NK-92 treated with Interleukin-12 subunit alpha and Interleukin-12 subunit beta, amount 100 ng/mL, for 24 hours (cell line): ENCODE results near the gene ADCY2.

Source experiments
- DNase-seq: peaks from one replicate; lab custom pipeline; 2025; lab: John Stamatoyannopoulos, UW

ADCY2 gene

DNA sequence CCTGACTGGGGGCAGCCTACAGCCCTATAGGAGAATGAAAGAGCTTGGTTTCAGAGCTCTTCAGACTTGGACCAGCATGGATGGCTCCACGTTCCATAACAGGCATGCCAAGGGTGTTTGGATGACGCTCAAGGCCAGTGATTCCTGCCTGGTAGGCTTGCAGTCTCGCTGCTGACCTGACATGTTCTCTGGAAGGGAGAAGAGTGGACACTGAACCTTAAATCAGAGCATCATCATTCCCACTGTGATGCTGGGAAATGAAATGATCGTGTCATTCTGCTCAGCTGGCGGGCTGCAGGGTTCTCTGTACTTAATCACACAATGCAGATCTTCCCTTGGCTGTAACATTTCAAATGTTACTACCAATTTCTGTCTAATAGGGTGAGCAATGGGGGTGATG lies 398.0 kb downstream of the ADCY2 start:
- no peak for DNase-seq

DNA sequence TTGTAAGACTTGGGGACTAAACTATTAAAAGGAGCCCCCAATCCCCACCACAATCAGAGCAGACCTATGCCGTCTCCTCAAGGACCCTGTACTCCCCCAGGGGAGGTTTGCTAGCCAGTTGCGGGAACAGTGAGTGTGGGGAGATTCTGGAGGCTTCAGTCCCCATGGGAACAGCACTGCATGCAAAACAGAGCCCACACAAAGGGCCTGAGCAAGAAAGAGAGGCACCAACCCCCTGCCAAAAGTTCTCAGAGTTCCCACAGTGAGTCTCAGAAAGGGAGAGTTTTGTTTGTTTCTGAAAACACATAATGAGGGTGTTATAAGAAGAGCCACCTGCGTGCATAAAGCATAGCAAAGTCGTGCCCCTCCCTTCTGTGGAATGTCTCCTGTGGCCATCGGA lies 398.4 kb downstream of the ADCY2 start:
- DNase-seq = no peak

DNA sequence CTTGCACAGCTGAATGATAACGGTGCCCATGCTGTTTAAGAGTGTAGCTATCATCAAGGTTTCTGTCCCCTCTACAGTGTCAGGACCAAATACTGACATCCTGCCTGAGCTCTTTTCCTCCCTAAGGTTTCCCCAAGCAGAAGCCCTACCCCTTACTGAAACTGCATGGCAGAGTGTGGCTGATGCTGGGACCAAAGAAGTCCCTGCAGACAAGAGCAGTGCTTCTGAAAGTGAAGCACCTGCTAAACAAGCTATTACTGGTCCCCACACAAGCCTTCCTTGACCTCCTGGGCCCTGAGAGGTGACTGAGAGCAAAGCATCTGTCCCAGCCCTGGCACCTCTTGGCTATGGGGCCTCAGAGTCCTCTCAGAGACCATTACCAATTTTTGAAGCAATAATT lies 398.9 kb downstream of the ADCY2 start:
- DNase-seq = no peak

DNA sequence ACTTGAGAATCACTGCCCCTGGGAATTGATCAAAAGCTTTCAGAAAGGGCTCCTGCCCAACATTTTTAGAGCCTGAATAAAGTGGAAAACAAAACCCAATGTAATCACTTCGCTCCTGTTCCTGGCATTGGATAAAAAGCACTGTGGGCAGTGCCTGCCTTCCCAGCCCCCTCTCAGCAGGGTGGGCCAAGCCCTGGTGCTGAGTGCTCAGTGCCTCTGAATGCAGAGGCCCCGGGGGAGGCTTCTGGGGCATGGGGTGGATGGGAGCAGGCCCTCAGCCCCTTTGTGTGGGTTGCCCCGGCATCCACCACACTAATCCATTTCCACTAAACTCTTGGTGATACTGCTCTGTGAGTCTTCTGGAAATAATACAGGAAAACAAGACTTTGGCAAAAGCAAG lies 399.4 kb downstream of the ADCY2 start:
- no peak for DNase-seq

DNA sequence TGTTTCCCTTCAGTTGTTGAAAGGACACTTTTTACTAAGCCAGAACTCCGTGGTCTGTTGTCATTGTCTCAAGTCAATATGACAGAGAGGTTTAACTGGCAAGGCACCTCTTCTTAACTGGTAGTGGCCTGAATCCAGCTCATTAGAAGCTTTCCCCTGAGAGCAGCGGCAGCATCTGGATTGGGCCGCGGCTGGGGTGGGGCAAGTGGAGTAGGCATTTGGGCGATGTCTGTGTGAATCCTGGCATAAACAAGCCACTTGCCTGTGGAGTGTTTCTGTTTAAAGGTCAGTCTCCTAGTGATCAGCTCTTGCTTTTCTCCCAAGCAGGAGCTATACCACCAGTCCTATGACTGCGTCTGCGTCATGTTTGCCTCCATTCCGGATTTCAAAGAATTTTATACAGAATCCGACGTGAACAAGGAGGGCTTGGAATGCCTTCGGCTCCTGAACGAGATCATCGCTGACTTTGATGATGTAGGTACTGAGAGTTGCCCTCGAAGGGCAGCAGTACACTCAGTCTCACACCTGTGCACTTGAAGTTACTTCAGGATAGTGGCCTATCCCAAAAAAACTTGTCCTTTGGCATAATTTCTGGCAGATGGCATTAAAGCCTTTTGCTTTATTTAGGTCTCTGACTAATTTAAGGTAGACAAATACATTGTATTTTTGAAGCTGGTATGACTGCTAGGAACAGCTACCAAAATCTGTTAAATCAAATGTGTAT lies 406.1 kb downstream of the ADCY2 start:
- no peak for DNase-seq

DNA sequence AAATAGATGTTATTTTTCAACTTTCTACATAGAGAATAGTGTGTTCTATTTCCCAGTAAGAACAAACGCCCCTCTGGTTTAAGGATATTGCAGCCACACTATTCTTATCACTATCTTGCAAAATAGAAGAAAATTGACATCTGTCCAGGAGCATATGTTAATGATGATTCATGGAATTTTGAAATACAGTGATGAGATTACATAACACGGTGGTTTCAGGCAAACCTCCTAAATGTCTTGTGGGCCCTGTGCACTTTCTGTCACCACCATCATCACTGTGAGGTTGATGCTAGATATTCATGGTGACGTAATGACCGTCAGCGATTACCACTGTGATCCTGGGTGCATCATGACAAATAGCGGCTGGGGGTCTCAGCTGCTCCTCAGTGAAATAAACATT lies 406.9 kb downstream of the ADCY2 start:
- no peak for DNase-seq

DNA sequence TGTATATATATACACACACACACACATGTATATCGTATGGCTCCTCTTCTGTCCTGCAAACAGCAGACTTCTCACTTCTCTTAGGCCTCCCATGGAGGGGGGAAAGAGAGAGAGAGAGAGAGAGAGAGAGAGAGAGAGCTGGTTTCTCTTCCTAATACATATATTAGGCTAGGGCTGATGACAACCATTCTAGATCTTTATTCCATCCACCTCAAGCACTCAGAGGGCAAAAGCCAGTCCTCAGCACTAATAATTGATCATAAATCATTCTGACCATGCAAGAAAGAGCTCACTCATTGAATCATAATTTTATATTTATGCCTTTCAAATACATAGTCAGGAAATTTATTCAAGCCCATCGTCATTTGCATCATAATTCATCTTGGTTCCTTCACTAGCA lies 408.0 kb downstream of the ADCY2 start:
- DNase-seq = no peak

DNA sequence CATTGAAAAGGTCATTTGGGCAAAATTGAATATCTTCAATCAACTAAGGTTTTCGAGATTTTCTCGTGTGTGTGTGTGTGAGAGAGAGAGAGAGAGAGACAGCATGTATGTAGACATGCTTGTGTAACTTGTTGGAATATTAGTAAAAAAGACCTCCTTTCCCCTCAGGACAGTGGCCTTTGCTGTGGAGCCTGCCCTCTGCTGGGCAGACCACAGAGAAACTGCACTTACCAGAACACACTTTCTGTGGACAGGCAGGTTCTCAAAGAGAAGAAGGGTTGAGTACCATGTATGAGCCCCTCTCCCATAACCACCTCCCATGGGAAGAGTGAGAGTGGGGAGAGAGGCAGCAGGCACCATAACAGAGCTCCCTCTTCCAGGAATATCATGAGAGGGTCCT lies 409.4 kb downstream of the ADCY2 start:
- no peak for DNase-seq

DNA sequence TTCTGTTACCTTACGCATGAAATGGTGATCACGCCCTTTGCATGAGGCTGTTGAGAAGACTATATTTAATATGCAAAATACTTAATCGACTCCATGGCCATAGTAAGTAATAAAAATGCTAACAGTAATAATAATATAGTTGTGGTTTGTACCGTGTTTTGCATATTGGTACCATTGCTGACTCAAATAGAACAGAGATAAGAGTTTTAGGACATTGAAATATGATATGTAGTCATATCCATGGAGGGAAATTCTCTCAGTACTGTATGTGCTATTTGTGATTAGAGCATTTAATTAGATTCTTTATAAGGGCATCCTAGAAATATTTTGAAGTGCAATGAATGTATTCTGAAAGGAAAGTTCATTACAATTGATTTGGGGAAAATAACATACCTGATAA lies 413.1 kb downstream of the ADCY2 start:
- no peak for DNase-seq

DNA sequence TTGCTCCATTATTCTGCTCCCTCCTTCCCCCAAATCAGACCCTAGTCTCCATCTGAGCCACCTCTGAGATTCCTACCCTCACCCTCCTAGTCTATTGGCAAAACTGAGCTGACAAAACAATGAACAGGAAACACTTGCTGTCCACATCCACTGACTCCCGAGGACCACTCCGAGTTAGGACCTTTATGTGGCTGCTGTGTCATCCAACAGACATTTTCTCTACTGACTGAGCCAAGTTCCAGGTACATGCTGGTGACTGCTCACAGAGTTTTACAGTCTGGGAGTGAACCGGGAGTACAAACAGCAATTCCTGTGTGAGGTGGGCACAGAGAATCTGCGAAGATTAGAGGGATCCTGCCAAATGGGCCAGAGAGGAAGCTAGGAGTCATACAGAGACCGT lies 415.8 kb downstream of the ADCY2 start:
- no peak for DNase-seq

DNA sequence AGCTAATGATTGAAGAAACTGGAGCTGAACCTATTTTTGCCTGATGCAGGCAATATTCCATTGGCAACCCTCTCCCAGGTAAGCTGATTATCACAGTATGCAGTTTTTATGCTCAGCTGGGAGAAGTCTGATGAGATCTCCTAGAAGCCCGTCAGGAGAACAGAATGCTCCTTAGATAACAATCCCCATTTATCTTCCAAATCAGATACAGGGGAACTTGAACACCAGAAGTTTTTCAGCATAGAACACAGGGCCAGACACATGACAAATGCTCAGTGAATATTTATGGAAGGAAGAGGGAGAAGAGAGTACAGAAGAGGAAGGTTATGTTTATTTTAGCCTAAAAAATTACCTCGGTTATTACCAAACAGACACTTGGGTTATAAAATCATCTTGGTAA lies 417.1 kb downstream of the ADCY2 start:
- no peak for DNase-seq

DNA sequence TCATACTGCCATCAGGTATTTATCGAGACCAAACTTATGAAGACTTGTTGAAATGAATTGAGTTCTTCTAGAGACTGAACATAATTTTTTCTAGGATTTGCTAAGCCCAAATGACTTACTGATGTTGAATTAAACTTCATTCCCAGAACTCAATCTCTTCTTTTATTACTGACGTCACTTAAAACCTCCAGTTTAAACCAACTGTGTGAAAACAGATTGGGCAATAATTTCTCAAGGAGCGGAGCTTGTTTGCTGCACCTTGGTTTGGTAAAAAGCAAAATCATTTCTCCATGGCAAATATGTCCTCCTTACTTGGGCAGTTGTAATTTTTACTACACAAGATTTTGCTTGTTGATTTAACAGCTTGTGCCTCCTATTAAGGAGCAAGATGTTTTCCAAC lies 417.6 kb downstream of the ADCY2 start:
- DNase-seq = no peak

DNA sequence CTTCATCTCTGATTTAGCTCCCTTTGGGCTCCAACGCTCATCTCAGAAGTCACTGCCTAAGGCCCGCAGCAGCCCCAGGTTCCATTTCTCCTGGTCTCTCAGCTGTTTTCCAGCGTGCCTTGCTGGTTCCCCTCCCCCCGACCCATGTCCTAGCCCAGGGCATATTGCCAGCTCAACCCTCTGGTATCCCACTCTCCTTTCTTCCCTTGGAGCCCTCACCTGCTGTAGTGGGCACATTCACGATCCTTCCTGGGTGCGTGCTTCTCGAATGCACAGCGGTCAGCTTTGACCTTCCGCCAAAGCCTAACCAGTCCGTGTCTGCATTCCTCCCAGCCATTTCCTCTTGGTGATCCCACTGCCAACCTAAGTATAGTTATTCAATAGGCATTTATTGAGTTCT lies 418.9 kb downstream of the ADCY2 start:
- DNase-seq = no peak

DNA sequence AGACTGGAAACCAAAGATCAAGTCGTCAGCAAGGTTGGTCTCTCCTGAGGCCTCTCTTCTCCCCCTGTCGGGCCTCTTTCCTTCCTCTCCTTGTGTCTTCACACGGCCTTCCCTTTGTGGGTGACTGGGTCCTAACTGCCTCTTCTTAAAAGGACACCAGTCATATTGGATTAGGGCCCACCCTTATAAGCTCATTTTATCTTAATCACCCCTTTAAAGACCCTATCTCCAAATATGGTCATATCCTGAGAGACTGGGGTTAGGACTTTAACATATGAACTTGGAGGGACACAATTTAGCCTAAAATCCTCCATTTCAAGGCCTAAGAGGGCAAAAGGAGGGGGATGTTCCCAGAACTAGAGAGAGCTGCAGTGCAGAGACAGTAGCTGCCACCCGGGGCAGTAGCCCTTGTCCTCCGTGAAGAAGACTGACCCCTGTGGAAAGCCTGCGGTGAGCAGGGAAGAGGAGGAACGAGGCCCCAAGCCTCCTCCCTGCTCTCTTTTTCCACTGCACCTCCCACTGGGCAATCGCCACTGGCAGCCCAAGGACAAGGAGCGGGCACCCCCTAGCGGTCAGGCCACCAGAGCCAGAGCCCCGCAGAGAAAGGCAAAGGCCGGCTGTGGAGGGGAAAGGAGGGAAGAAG lies 420.1 kb downstream of the ADCY2 start:
- DNase-seq = peak; percentile 31

DNA sequence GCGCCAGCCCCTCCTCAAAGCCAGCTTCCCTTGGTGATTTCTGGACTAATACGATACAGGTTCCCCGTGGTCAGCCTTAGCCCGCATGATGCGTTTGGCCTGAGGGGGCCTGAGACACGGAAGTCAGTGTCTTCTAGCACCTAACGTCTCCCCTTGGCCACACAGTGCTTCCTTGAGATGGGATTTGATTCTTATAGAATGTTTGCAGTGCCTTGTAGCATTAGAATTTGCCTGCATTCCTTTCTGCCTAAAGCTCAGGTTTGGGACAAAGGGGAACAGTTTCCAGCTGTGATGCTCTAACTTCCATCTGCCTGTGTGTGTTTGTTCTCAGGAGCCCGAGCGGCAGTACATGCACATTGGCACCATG lies 420.6 kb downstream of the ADCY2 start:
- DNase-seq = no peak

DNA sequence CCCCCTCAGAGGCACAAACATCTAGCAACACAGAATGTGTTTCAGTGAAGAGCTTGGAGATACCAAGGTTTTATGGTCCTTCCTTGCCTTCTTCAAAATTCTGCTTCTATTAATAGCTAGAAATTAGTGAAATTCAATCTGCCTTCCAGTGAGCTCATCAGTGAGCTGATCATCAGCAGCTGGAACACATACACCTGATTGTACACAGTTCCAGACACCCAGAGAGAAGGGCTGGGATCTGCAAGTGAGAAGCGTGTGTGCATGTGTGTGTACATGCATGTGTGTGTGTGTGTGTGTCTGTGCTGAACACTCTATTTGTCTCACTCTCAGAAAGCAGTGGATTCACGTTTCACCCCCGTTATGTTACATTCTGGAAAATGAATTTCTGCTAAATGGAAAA lies 426.5 kb downstream of the ADCY2 start:
- DNase-seq = no peak

DNA sequence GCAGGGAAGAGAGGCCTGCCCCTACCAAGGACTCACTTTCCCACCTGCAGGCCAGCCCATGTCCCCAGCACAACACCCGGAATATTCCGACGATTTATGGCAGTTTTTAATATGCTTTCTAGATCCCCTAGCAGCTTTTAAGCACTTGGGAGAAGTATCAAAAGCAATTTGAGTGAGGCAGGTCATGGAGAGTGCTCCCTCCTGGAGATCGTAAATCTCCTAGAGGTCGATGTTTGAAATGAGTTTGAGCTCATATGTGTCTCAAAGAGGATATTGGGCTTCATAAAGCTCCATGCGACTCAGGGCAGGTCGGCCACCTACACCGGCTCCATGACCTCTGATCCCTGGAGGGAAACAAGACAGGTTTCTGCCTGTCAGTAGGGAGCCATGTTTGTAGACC lies 427.7 kb downstream of the ADCY2 start:
- no peak for DNase-seq

DNA sequence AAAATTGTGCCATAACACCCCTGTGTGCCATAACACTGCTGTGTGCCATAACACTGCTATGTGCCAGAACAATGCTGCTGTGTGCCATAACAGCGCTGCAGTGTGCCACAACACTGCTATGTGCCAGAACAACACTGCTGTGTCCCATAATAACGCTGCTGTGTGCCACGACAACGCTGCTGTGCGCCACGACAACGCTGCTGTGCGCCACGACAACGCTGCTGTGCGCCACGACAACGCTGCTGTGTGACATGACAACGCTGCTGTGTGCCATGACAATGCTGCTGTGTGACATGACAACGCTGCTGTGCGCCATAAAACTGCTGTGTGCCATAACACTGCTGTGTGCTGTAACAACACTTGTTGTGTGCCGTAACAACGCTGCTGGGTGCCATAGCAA lies 429.1 kb downstream of the ADCY2 start:
- DNase-seq = no peak

DNA sequence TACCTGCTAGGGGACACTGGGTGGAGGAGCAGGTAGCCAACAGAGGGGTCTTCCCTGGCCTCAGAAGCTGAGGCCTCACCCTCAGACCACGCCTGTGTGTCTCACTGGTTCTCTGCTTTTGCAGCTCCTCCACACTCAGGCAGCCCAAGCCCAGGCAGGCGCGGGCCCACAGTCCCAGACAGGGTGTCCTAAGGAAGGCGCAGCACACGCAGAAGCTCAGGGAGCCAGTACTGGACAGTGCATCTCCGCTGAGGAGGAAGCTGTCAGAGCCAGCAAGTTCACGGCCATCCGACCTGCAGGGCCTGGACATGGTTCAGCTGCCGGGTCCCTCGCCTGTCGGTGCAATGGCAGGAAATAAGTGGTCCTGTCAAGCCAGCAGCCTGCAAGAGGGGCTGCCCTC lies 429.7 kb downstream of the ADCY2 start:
- DNase-seq = no peak

DNA sequence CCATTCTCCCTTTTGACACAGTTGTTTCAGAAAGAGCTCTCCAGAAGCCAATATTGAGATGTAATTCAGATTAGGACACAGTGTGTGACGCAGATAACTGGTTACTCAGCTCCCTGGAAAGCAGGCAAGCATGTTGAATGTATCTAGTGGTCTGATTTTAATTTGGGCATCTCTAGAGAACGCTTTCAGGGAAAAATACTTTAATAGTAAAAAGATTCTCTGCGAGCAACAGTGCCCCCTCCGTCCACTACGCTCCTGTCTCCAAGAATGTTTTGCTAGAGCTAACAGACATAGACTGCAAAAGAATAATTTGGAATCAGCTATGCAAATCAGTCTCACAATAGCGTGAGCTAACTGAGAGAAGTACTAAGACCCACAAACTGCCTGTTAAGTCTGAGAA lies 431.7 kb downstream of the ADCY2 start:
- DNase-seq = no peak

DNA sequence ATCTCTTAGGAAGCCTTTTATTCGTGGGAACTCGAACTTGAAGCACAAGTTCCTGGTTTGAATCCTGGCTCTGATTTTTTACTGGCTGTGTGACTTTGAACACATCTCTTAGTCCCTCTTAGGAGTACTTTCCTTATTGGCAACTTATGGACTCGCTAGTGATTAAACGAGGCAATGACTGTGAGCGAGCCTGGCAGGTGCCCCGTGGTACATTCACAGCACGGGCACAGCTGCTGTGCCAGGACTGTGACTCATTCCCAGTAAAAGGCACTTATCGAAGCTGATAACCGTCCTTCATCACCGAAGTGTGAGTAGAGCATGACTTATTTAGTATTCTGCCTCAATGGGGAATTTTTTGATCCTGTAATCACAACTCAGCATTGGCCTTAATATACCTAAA lies 432.3 kb downstream of the ADCY2 start:
- DNase-seq = no peak

DNA sequence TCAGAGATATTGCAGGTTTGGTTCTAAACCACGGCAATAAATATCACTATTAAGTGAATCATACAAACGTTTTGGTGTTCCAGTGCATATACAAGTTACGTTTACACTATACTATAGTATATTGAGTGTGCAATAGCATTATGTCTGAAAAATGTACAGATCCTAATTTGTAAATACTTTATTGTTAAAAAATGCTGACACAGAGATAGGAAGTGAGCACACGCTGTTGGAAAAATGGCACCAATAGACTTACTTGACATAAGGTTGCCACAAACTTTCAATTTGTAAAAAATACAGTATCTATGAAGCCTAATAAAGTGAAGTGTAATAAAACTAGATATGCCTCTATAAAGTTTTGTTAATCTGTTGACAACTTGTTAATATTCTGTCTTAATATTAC lies 439.0 kb downstream of the ADCY2 start:
- no peak for DNase-seq

DNA sequence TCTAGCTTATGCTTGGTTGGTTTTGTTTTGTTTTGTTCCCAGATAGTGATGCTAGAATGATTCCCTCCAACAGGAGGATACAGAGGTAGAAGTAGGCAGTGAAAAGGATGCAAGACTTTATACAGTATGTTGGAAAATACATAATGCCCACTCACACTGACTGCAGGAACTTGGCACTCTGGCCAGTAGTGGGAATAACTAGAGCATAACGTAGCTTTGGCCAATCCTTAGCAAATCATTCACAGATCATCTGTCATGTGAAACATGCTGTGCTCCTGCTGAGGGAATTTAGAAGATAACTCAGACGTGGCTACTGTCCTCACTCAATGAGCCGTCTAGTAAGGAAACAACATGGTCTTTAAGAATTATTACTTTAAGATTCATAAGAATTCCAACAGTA lies 441.5 kb downstream of the ADCY2 start:
- DNase-seq = no peak

DNA sequence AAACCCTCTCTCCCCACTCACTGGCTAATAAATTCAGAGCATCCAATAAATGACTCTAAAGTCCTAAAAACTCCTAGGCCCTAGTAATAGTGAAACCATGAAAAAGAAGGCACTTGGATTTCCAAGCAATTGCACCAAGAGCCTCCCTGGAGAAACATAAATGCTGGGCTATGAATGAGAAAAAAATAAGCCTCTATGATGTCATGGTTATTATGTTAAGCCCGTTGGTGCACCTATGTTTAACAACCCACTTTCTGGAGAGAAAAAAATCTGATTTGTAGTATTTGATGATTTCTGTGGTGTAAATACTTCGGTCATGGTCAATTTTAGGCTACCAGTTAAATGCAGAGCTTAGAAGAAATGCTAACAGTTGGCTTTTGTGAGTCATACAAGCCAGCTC lies 446.6 kb downstream of the ADCY2 start:
- no peak for DNase-seq
